ENCODE measurements around the gene GGT7.

The GGT7 gene

GRCh38 chr20:34872622-34873224 is at the start of gene GGT7:
TSS of gene GGT7 (minus strand) at chr20:34872856. CDS start at chr20:34872815, 41 bp downstream.
- peaks cover 31% of the 10 kb centered on the region for H3K4me1 ChIP-seq (ENCODE audit: insufficient read depth, low read length, severe bottlenecking)
- H3K4me2 ChIP-seq (ENCODE audit: low read length) = peak within 1 kb of the TSS; percentile 67
- no peaks in the 10 kb centered on the region for H3K79me2 ChIP-seq (ENCODE audit: insufficient read depth, low read length)
- no peaks in the 10 kb centered on the region for H3K9me2 ChIP-seq (ENCODE audit: low read depth, low read length)
- H3F3A ChIP-seq (ENCODE audit: insufficient read depth, low read length) = no peaks in the 10 kb centered on the region
- no peak for TF ChIP-seq EZH2 (IDR thresholded peaks at IDR 0.05; ENCODE audit: borderline replicate concordance, low read length)
- TF ChIP-seq CTCF (IDR thresholded peaks at IDR 0.05; ENCODE audit: low read length) = peak; percentile 77
- H3K9ac ChIP-seq (ENCODE audit: low read length) = peak within 1 kb of the TSS; percentile 70
- H4K20me1 ChIP-seq (ENCODE audit: insufficient read depth, low read length) = no peaks in the 10 kb centered on the region
- no peak within 1 kb of the TSS for H3K27ac ChIP-seq (ENCODE audit: low read depth, low read length, poor library complexity, severe bottlenecking)
- no peaks in the 10 kb centered on the region for H3K9me3 ChIP-seq (ENCODE audit: low read length)
- H3K27me3 ChIP-seq (ENCODE audit: insufficient read depth, low read length) = no peaks in the 10 kb centered on the region
- no peaks in the 10 kb centered on the region for H3K36me3 ChIP-seq (ENCODE audit: insufficient read depth, low read length)
- peak within 1 kb of the TSS; percentile 63 for H3K4me3 ChIP-seq (ENCODE audit: low read depth, low read length, poor library complexity, severe bottlenecking)
- peak within 1 kb of the TSS; percentile 55; the same call in 1 of the 2 replicates for H2AFZ ChIP-seq (ENCODE audit: low read length)

GRCh38 chr20:34921436-34921835 is 48.8 kb upstream of the GGT7 start:
- no peak overlapping the region for H3K27ac ChIP-seq (ENCODE audit: low read depth, low read length, poor library complexity, severe bottlenecking)
- no peaks in the 10 kb centered on the region for H3F3A ChIP-seq (ENCODE audit: insufficient read depth, low read length)
- no peak overlapping the region for H3K4me2 ChIP-seq (ENCODE audit: low read length)
- no peaks in the 10 kb centered on the region for H3K9me3 ChIP-seq (ENCODE audit: low read length)
- no peaks in the 10 kb centered on the region for H3K4me1 ChIP-seq (ENCODE audit: insufficient read depth, low read length, severe bottlenecking)
- no peaks in the 10 kb centered on the region; the same call in 1 of the 2 replicates for H3K36me3 ChIP-seq (ENCODE audit: insufficient read depth, low read length)
- no peaks in the 10 kb centered on the region for H4K20me1 ChIP-seq (ENCODE audit: insufficient read depth, low read length)
- TF ChIP-seq CTCF (IDR thresholded peaks at IDR 0.05; ENCODE audit: low read length) = no peak
- TF ChIP-seq EZH2 (IDR thresholded peaks at IDR 0.05; ENCODE audit: borderline replicate concordance, low read length) = no peak
- no peaks in the 10 kb centered on the region for H3K9me2 ChIP-seq (ENCODE audit: low read depth, low read length)
- no peaks in the 10 kb centered on the region; the same call in 1 of the 2 replicates for H3K27me3 ChIP-seq (ENCODE audit: insufficient read depth, low read length)
- no peak overlapping the region for H3K4me3 ChIP-seq (ENCODE audit: low read depth, low read length, poor library complexity, severe bottlenecking)
- H3K79me2 ChIP-seq (ENCODE audit: insufficient read depth, low read length) = no peaks in the 10 kb centered on the region
- H2AFZ ChIP-seq (ENCODE audit: low read length) = no peak overlapping the region
- H3K9ac ChIP-seq (ENCODE audit: low read length) = no peak overlapping the region

- no peaks in the 10 kb centered on the region; the same call in 1 of the 2 replicates for H3K36me3 ChIP-seq (ENCODE audit: insufficient read depth, low read length)
These were observed 47.4 kb upstream of the GGT7 start for GRCh38 chr20:34920055-34920454.

More at GRCh38 chr20:34920055-34920454, 47.4 kb upstream of the GGT7 start:
- Histone ChIP-seq H3K27me3 (ENCODE audit: insufficient read depth, low read length) (no peaks in the 10 kb centered on the region; the same call in 1 of the 2 replicates), H3K9ac (ENCODE audit: low read length) (no peak overlapping the region), H3K4me1 (ENCODE audit: insufficient read depth, low read length, severe bottlenecking) (no peaks in the 10 kb centered on the region), H3K9me2 (ENCODE audit: low read depth, low read length) (no peaks in the 10 kb centered on the region), H2AFZ (ENCODE audit: low read length) (no peak overlapping the region), H3K4me3 (ENCODE audit: low read depth, low read length, poor library complexity, severe bottlenecking) (no peak overlapping the region), H3K27ac (ENCODE audit: low read depth, low read length, poor library complexity, severe bottlenecking) (no peak overlapping the region), H3K79me2 (ENCODE audit: insufficient read depth, low read length) (no peaks in the 10 kb centered on the region), H3K4me2 (ENCODE audit: low read length) (no peak overlapping the region), H3K9me3 (ENCODE audit: low read length) (no peaks in the 10 kb centered on the region), H3F3A (ENCODE audit: insufficient read depth, low read length) (no peaks in the 10 kb centered on the region), H4K20me1 (ENCODE audit: insufficient read depth, low read length) (no peaks in the 10 kb centered on the region)
- TF ChIP-seq CTCF (IDR thresholded peaks at IDR 0.05; ENCODE audit: low read length) (no peak), EZH2 (IDR thresholded peaks at IDR 0.05; ENCODE audit: borderline replicate concordance, low read length) (no peak)

All from OCI-LY1 (cell line).